SK-N-SH (cell line): ENCODE measurements around the gene CHRNE. TPM values are rescaled to one million over a fixed set of nuclear protein-coding genes. Genes with fewer than 3 reads are reported as not detected.
A peak's percentile ranks its signal among the peaks of the same experiment; 100 is the strongest.

Source experiments
- CTCF ChIA-PET: fragments of 300-600, 350-600 bp; formaldehyde crosslinking; extraction: SDS; loops from one replicate; lab custom pipeline; 2021; lab: Yijun Ruan, JAX
- POLR2A ChIA-PET: fragments of 350-600 bp; sonication (Branson Sonifier 250); formaldehyde crosslinking; extraction: SDS; loops from one replicate; lab custom pipeline; 2020; ENCODE audit warnings: antibody characterized with exemption, inconsistent platforms; lab: Yijun Ruan, JAX
- DNase-seq: peaks from one replicate; pipeline ENCODE4 v3.0.0; 2012
- H2AFZ ChIP-seq: fragments of 200-600 bp; sonication (generic); 2 replicates; pipeline ENCODE4 v1.8.1; 2016; ENCODE audit warnings: antibody characterized with exemption, mild to moderate bottlenecking, low read depth
- H3F3A ChIP-seq: fragments of 200-600 bp; sonication (generic); replicated peaks from 2 replicates; pipeline ENCODE3; 2016; ENCODE audit warnings: antibody characterized with exemption, mild to moderate bottlenecking; ENCODE audit not compliant: insufficient read depth
- H3K27ac ChIP-seq, 2 experiments: fragments of 200-500 bp in 1 of 2; fragments of 200-600 bp in 1 of 2; sonication (Bioruptor generic) in 1 of 2; sonication (generic), shearing (Covaris generic) in 1 of 2; 2 replicates each; pipeline versions ENCODE4 v1.5.1 to v1.6.1; 2014 to 2016; ENCODE audit warnings: low read depth in 2 of 2, inconsistent platforms in 1 of 2, low read length in 1 of 2, mild to moderate bottlenecking in 1 of 2, mixed read lengths in 1 of 2
- H3K27me3 ChIP-seq: fragments of 200-600 bp; sonication (generic), shearing (Covaris generic); 2 replicates; pipeline ENCODE4 v1.6.1; 2016; ENCODE audit warnings: mixed run types; ENCODE audit not compliant: insufficient read depth
- H3K36me3 ChIP-seq, 2 experiments: fragments of 200-500 bp in 1 of 2; fragments of 200-600 bp in 1 of 2; sonication (Bioruptor generic) in 1 of 2; sonication (generic) in 1 of 2; replicated peaks in 1 of 2; 2 replicates each; pipeline versions ENCODE3 to v1.5.1; 2014 to 2016; ENCODE audit warnings: low read length in 1 of 2, mild to moderate bottlenecking in 1 of 2; ENCODE audit not compliant: insufficient read depth in 2 of 2, control insufficient read depth in 1 of 2
- H3K4me1 ChIP-seq, 2 experiments: fragments of 200-500 bp in 1 of 2; fragments of 200-600 bp in 1 of 2; sonication (Bioruptor generic) in 1 of 2; sonication (generic), shearing (Covaris generic) in 1 of 2; 2 replicates each; pipeline versions ENCODE4 v1.5.1 to v1.6.1; 2014 to 2016; ENCODE audit warnings: low read depth in 1 of 2, low read length in 1 of 2, mixed run types in 1 of 2; ENCODE audit not compliant: insufficient read depth in 2 of 2, control insufficient read depth in 1 of 2
- H3K4me2 ChIP-seq: fragments of 200-600 bp; sonication (generic), shearing (Covaris generic); 2 replicates; pipeline ENCODE4 v1.6.1; 2017; ENCODE audit warnings: mixed run types
- H3K4me3 ChIP-seq, 2 experiments: fragments of 200-500 bp in 1 of 2; fragments of 200-600 bp in 1 of 2; sonication (Bioruptor generic) in 1 of 2; sonication (generic), shearing (Covaris generic) in 1 of 2; 2 replicates each; pipeline versions ENCODE4 v1.5.1 to v1.8.1; 2014 to 2016; ENCODE audit warnings: low read depth in 2 of 2, inconsistent platforms in 1 of 2, low read length in 1 of 2, mild to moderate bottlenecking in 1 of 2, mixed read lengths in 1 of 2, moderate library complexity in 1 of 2
- H3K79me2 ChIP-seq: fragments of 200-600 bp; sonication (generic); 2 replicates; pipeline ENCODE4 v1.8.1; 2017; ENCODE audit warnings: mild to moderate bottlenecking; ENCODE audit not compliant: insufficient read depth
- H3K9ac ChIP-seq: fragments of 200-600 bp; sonication (generic); 2 replicates; pipeline ENCODE4 v1.6.1; 2017; ENCODE audit warnings: mixed run types
- H3K9me2 ChIP-seq: fragments of 200-600 bp; sonication (generic); 2 replicates; pipeline ENCODE4 v1.6.1; 2017; ENCODE audit warnings: mixed run types
- H3K9me3 ChIP-seq: fragments of 200-600 bp; sonication (generic); 2 replicates; pipeline ENCODE4 v1.6.1; 2017; ENCODE audit warnings: mixed run types, mild to moderate bottlenecking, moderate library complexity
- H4K20me1 ChIP-seq: fragments of 200-600 bp; sonication (generic); 2 replicates; pipeline ENCODE4 v1.6.1; 2017; ENCODE audit warnings: mild to moderate bottlenecking, mixed run types; ENCODE audit not compliant: insufficient read depth
- EP300 ChIP-seq, 2 experiments: IDR thresholded peaks; 2 replicates each; pipeline versions ENCODE4 v1.4.0 to v1.6.1; 2012; ENCODE audit warnings: borderline replicate concordance in 1 of 2, low read depth in 1 of 2, low read length in 1 of 2
- EZH2phosphoT487 ChIP-seq: fragments of 200-600 bp; sonication (generic); IDR thresholded peaks from 2 replicates; pipeline ENCODE4 v1.6.1; 2017; ENCODE audit warnings: low read depth, mixed run types, mild to moderate bottlenecking, antibody characterized with exemption, moderate library complexity, borderline replicate concordance
- FOXM1 ChIP-seq: IDR thresholded peaks from 2 replicates; pipeline ENCODE4 v1.4.0; 2012; ENCODE audit warnings: low read depth, mild to moderate bottlenecking
- JUND ChIP-seq: IDR thresholded peaks from 2 replicates; pipeline ENCODE4 v1.4.0; 2012
- MXI1 ChIP-seq: IDR thresholded peaks from 2 replicates; pipeline ENCODE4 v1.6.1; 2012; ENCODE audit warnings: mild to moderate bottlenecking, low read depth, low read length, improper control_type of control experiment
- NFIC ChIP-seq: IDR thresholded peaks from 2 replicates; pipeline ENCODE4 v1.4.0; 2012; ENCODE audit warnings: borderline replicate concordance
- POLR2AphosphoS5 ChIP-seq: IDR thresholded peaks from 2 replicates; pipeline ENCODE4 v1.6.1; 2012; ENCODE audit warnings: low read depth, low read length
- RAD21 ChIP-seq: IDR thresholded peaks from 2 replicates; pipeline ENCODE4 v1.6.1; 2012; ENCODE audit warnings: mild to moderate bottlenecking, low read length
- RXRA ChIP-seq: IDR thresholded peaks from 2 replicates; pipeline ENCODE4 v1.4.0; 2012; ENCODE audit warnings: low read depth, mild to moderate bottlenecking, borderline replicate concordance
- SIN3A ChIP-seq: IDR thresholded peaks from 2 replicates; pipeline ENCODE4 v1.6.1; 2012; ENCODE audit warnings: low read depth, mild to moderate bottlenecking, low read length, moderate library complexity, borderline replicate concordance
- SMC3 ChIP-seq: IDR thresholded peaks from 2 replicates; pipeline ENCODE4 v1.6.1; 2012; ENCODE audit warnings: low read depth, low read length, improper control_type of control experiment
- TAF1 ChIP-seq: IDR thresholded peaks from 2 replicates; pipeline ENCODE4 v1.6.1; 2012; ENCODE audit warnings: low read depth, mild to moderate bottlenecking, low read length, moderate library complexity, borderline replicate concordance
- TCF12 ChIP-seq: IDR thresholded peaks from 2 replicates; pipeline ENCODE4 v1.4.0; 2012
- WGBS: methylation state at CpG from one replicate; pipeline ENCODE4 v1.1.6; 2017; ENCODE audit warnings: low lambda C conversion rate; 5-methylcytosine and 5-hydroxymethylcytosine counted together
- polyA plus RNA-seq, 3 experiments: library from polyadenylated mRNA; depleted of rRNA; stranded (reverse); fragments of >200 nt; gene quantifications; 2 replicates each; pipeline ENCODE4 v1.2.3, GENCODE V29; 2012
- TF ChIP-seq, protein P1 (sequence below): fragments of 150-350 bp; IDR thresholded peaks from 2 replicates; pipeline ENCODE4 v1.6.1; 2016; ENCODE audit warnings: mild to moderate bottlenecking, low read depth, low read length
- TF ChIP-seq, protein P2 (sequence below): IDR thresholded peaks from 2 replicates; pipeline ENCODE4; 2012
- TF ChIP-seq, protein P3 (sequence below): IDR thresholded peaks from 2 replicates; pipeline ENCODE4 v1.6.1; 2012; ENCODE audit warnings: mild to moderate bottlenecking, low read depth, low read length, moderate library complexity
- TF ChIP-seq, protein P4 (sequence below): fragments of 200-600 bp; sonication (generic); IDR thresholded peaks from 2 replicates; pipeline ENCODE4 v1.6.1; 2017; ENCODE audit warnings: antibody characterized with exemption, mild to moderate bottlenecking, moderate library complexity
- TF ChIP-seq, protein P5 (sequence below): IDR thresholded peaks from 2 replicates; pipeline ENCODE4 v1.4.0; 2012; ENCODE audit warnings: low read depth, borderline replicate concordance

The CHRNE gene
- polyA plus RNA-seq, 1 of the 3 experiments (the other 2 are of a cell fraction), result 0.71 TPM

DNA sequence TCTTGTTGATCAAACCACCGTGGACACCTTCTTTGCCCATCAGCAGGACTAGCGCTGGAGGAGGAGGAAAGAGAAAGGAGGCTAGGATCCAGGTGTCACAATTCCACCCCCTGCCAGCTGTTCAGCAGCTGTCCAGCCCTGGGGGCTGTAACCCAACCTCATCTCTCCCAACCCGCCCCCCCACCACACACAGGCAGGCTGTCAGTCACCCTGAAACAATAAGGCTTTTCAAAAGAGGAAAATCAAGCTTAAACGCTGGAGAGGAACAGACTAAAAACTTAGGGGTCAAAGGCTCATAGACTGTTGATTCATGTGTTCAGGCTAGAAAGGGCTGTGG is 43.0 kb upstream of the CHRNE start:
- Histone ChIP-seq H3K9ac (peak overlapping the region; percentile 99), H3K4me2 (peak overlapping the region; percentile 98), H4K20me1 (peaks cover 45% of the 10 kb centered on the region), H3K9me3 (no peaks in the 10 kb centered on the region), H3K27ac (peak overlapping the region; percentile 63 to 97), H3K9me2 (no peaks in the 10 kb centered on the region), H3K36me3 (peaks cover 37 to 40% of the 10 kb centered on the region in 2 experiments), H3K27me3 (no peaks in the 10 kb centered on the region), H3K79me2 (peaks cover 82% of the 10 kb centered on the region), H3K4me3 (peak overlapping the region; percentile 79 to 99), H3K4me1 (peaks cover 23 to 37% of the 10 kb centered on the region in 2 experiments), H3F3A (peaks cover 75% of the 10 kb centered on the region), H2AFZ (no peak overlapping the region)
- CTCF ChIA-PET, result interaction anchor here (0.5 to 1.5 kb wide), 3 partner anchors 12 to 29 kb away, joined by 3 to 4 read pairs (median 3); partner anchors contain the start of gene SPAG7
- TF ChIP-seq RAD21, result no peak
- no peak for TF ChIP-seq TCF12
- TF ChIP-seq, protein P1, sequence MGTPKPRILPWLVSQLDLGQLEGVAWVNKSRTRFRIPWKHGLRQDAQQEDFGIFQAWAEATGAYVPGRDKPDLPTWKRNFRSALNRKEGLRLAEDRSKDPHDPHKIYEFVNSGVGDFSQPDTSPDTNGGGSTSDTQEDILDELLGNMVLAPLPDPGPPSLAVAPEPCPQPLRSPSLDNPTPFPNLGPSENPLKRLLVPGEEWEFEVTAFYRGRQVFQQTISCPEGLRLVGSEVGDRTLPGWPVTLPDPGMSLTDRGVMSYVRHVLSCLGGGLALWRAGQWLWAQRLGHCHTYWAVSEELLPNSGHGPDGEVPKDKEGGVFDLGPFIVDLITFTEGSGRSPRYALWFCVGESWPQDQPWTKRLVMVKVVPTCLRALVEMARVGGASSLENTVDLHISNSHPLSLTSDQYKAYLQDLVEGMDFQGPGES, result no peak
- TF ChIP-seq JUND, result no peak
- no peak for TF ChIP-seq FOXM1
- no peak for TF ChIP-seq EP300 (IDR thresholded peaks at IDR 0.05; ENCODE audit: borderline replicate concordance in 1 of 2, low read depth in 1 of 2, low read length in 1 of 2)
- TF ChIP-seq SIN3A, result no peak
- TF ChIP-seq, protein P2, sequence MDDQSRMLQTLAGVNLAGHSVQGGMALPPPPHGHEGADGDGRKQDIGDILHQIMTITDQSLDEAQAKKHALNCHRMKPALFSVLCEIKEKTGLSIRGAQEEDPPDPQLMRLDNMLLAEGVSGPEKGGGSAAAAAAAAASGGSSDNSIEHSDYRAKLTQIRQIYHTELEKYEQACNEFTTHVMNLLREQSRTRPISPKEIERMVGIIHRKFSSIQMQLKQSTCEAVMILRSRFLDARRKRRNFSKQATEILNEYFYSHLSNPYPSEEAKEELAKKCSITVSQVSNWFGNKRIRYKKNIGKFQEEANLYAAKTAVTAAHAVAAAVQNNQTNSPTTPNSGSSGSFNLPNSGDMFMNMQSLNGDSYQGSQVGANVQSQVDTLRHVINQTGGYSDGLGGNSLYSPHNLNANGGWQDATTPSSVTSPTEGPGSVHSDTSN, result no peak; the same call in 1 of the 2 replicates
- no peak for TF ChIP-seq RXRA
- no peak for TF ChIP-seq SMC3
- TF ChIP-seq, protein P3, sequence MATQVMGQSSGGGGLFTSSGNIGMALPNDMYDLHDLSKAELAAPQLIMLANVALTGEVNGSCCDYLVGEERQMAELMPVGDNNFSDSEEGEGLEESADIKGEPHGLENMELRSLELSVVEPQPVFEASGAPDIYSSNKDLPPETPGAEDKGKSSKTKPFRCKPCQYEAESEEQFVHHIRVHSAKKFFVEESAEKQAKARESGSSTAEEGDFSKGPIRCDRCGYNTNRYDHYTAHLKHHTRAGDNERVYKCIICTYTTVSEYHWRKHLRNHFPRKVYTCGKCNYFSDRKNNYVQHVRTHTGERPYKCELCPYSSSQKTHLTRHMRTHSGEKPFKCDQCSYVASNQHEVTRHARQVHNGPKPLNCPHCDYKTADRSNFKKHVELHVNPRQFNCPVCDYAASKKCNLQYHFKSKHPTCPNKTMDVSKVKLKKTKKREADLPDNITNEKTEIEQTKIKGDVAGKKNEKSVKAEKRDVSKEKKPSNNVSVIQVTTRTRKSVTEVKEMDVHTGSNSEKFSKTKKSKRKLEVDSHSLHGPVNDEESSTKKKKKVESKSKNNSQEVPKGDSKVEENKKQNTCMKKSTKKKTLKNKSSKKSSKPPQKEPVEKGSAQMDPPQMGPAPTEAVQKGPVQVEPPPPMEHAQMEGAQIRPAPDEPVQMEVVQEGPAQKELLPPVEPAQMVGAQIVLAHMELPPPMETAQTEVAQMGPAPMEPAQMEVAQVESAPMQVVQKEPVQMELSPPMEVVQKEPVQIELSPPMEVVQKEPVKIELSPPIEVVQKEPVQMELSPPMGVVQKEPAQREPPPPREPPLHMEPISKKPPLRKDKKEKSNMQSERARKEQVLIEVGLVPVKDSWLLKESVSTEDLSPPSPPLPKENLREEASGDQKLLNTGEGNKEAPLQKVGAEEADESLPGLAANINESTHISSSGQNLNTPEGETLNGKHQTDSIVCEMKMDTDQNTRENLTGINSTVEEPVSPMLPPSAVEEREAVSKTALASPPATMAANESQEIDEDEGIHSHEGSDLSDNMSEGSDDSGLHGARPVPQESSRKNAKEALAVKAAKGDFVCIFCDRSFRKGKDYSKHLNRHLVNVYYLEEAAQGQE, result no peak
- no peak; the same call in 1 of the 2 replicates for TF ChIP-seq POLR2AphosphoS5
- no peak for TF ChIP-seq NFIC
- TF ChIP-seq, protein P4, sequence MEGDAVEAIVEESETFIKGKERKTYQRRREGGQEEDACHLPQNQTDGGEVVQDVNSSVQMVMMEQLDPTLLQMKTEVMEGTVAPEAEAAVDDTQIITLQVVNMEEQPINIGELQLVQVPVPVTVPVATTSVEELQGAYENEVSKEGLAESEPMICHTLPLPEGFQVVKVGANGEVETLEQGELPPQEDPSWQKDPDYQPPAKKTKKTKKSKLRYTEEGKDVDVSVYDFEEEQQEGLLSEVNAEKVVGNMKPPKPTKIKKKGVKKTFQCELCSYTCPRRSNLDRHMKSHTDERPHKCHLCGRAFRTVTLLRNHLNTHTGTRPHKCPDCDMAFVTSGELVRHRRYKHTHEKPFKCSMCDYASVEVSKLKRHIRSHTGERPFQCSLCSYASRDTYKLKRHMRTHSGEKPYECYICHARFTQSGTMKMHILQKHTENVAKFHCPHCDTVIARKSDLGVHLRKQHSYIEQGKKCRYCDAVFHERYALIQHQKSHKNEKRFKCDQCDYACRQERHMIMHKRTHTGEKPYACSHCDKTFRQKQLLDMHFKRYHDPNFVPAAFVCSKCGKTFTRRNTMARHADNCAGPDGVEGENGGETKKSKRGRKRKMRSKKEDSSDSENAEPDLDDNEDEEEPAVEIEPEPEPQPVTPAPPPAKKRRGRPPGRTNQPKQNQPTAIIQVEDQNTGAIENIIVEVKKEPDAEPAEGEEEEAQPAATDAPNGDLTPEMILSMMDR, result no peak
- no peak for TF ChIP-seq MXI1
- TF ChIP-seq, protein P5, sequence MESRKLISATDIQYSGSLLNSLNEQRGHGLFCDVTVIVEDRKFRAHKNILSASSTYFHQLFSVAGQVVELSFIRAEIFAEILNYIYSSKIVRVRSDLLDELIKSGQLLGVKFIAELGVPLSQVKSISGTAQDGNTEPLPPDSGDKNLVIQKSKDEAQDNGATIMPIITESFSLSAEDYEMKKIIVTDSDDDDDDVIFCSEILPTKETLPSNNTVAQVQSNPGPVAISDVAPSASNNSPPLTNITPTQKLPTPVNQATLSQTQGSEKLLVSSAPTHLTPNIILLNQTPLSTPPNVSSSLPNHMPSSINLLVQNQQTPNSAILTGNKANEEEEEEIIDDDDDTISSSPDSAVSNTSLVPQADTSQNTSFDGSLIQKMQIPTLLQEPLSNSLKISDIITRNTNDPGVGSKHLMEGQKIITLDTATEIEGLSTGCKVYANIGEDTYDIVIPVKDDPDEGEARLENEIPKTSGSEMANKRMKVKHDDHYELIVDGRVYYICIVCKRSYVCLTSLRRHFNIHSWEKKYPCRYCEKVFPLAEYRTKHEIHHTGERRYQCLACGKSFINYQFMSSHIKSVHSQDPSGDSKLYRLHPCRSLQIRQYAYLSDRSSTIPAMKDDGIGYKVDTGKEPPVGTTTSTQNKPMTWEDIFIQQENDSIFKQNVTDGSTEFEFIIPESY, result no peak
- no peak for TF ChIP-seq EZH2phosphoT487
- no peak for TF ChIP-seq TAF1
- DNase-seq, result no peak
- POLR2A ChIA-PET, result interaction anchor here (0.6 to 4.3 kb wide), 3 partner anchors 17 to 24 kb away, joined by 3 to 32 read pairs (median 3); partner anchors contain the start of gene SPAG7
- WGBS, result 8% methylated on average over 3 of the region's 4 CpGs
